H1 (cell line): ENCODE data around the gene MADD. TPM values are rescaled to one million over a fixed set of nuclear protein-coding genes. Genes with fewer than 3 reads are reported as not detected.

Experiments used
- CTCF ChIA-PET: fragments of 300-600 bp; sonication (Branson Sonifier 250); formaldehyde crosslinking; loops from one replicate; lab custom pipeline; 2021; ENCODE audit not compliant: partially characterized antibody; lab: Charles Lee
- POLR2A ChIA-PET: fragments of 300-600 bp; sonication (Branson Sonifier 250); formaldehyde crosslinking; loops from one replicate; lab custom pipeline; 2021; ENCODE audit warnings: inconsistent platforms; ENCODE audit not compliant: partially characterized antibody; lab: Charles Lee
- DNase-seq, 2 experiments: peaks; one replicate each; pipeline versions ENCODE4 v3.0.0 to v3.0.0-alpha.2; 2010 to 2022; ENCODE audit warnings: low spot score in 2 of 2, low read depth in 1 of 2, mixed read lengths in 1 of 2
- FAIRE-seq: peaks from 2 replicates; lab custom pipeline; 2011; peaks lifted over from hg19 to GRCh38; lab: Jason Lieb, UNC
- H2AFZ ChIP-seq: 2 replicates; pipeline ENCODE4 v1.8.1; 2012; ENCODE audit warnings: low read length, inconsistent platforms
- H2AK5ac ChIP-seq: 2 replicates; pipeline ENCODE4 v1.6.1; 2013; ENCODE audit warnings: low read depth, low read length
- H2BK120ac ChIP-seq: replicated peaks from 2 replicates; pipeline ENCODE3; 2013; ENCODE audit warnings: low read depth, low read length, inconsistent platforms
- H2BK12ac ChIP-seq: 2 replicates; pipeline ENCODE4 v1.6.1; 2013; ENCODE audit warnings: low read depth, low read length
- H2BK15ac ChIP-seq: 2 replicates; pipeline ENCODE4 v1.6.1; 2013; ENCODE audit warnings: low read length
- H2BK20ac ChIP-seq: 2 replicates; pipeline ENCODE4 v1.6.1; 2013; ENCODE audit warnings: low read length
- H2BK5ac ChIP-seq: 2 replicates; pipeline ENCODE4 v1.6.1; 2013; ENCODE audit warnings: low read depth, low read length
- H3K14ac ChIP-seq: 2 replicates; pipeline ENCODE4 v1.6.1; 2013; ENCODE audit warnings: inconsistent platforms; ENCODE audit not compliant: insufficient read length
- H3K18ac ChIP-seq: 2 replicates; pipeline ENCODE4 v1.6.1; 2013; ENCODE audit warnings: low read length; ENCODE audit errors: extremely low read depth
- H3K23ac ChIP-seq: 2 replicates; pipeline ENCODE4 v1.6.1; 2013; ENCODE audit warnings: inconsistent platforms; ENCODE audit not compliant: insufficient read length
- H3K23me2 ChIP-seq: 2 replicates; pipeline ENCODE4 v1.6.1; 2013; ENCODE audit warnings: low read depth, low read length
- H3K27ac ChIP-seq: 2 replicates; pipeline ENCODE4 v1.6.1; 2011; ENCODE audit warnings: low read depth, low read length, inconsistent platforms
- H3K27me3 ChIP-seq, 4 experiments: replicated peaks in 1 of 4; 1 replicate in 1 of 4; 2 replicates in 3 of 4; pipeline versions ENCODE4 v1.6.1 to v1.8.1; 2011 to 2013; ENCODE audit warnings: low read length in 3 of 4, mild to moderate bottlenecking in 3 of 4, inconsistent platforms in 2 of 4, mixed read lengths in 2 of 4, moderate library complexity in 1 of 4; ENCODE audit not compliant: control insufficient read depth in 3 of 4, insufficient read depth in 3 of 4; ENCODE audit errors: extremely low read depth in 1 of 4
- H3K36me3 ChIP-seq, 4 experiments: 2 replicates each; pipeline versions ENCODE4 v1.6.1 to v1.8.1; 2011 to 2013; ENCODE audit warnings: mild to moderate bottlenecking in 4 of 4, low read length in 3 of 4, moderate library complexity in 2 of 4, control low read depth in 1 of 4, inconsistent platforms in 1 of 4; ENCODE audit not compliant: insufficient read depth in 4 of 4, control insufficient read depth in 2 of 4
- H3K4ac ChIP-seq: replicated peaks from 2 replicates; pipeline ENCODE3; 2013; ENCODE audit warnings: low read length, low read depth, mixed read lengths, inconsistent platforms; ENCODE audit not compliant: insufficient read length
- H3K4me1 ChIP-seq, 4 experiments: replicated peaks in 1 of 4; 1 replicate in 1 of 4; 2 replicates in 3 of 4; pipeline versions ENCODE4 v1.6.1 to v1.8.1; 2011 to 2013; ENCODE audit warnings: low read length in 3 of 4, inconsistent platforms in 2 of 4, mixed read lengths in 1 of 4; ENCODE audit not compliant: insufficient read depth in 4 of 4, control insufficient read depth in 3 of 4
- H3K4me2 ChIP-seq, 2 experiments: 2 replicates each; pipeline versions ENCODE4 v1.6.1 to v1.8.1; 2011 to 2013; ENCODE audit warnings: low read depth in 2 of 2, low read length in 2 of 2, control low read depth in 1 of 2, inconsistent platforms in 1 of 2, mild to moderate bottlenecking in 1 of 2; ENCODE audit not compliant: insufficient read depth in 1 of 2
- H3K4me3 ChIP-seq, 4 experiments: fragments of 200-600, 300-600 bp in 1 of 4; sonication (generic), shearing (Covaris generic), sonication (Bioruptor Twin) in 1 of 4; 2 replicates each; pipeline versions ENCODE4 v1.5.1 to v1.8.1; 2011 to 2016; ENCODE audit warnings: low read length in 4 of 4, low read depth in 3 of 4, control low read depth in 2 of 4, inconsistent platforms in 2 of 4, mild to moderate bottlenecking in 2 of 4, mixed read lengths in 1 of 4, moderate library complexity in 1 of 4; ENCODE audit not compliant: insufficient read depth in 2 of 4; ENCODE audit errors: extremely low read depth in 1 of 4
- H3K56ac ChIP-seq: replicated peaks from 2 replicates; pipeline ENCODE3; 2013; ENCODE audit warnings: low read depth, mild to moderate bottlenecking, mixed read lengths, low read length, inconsistent platforms; ENCODE audit not compliant: insufficient read length
- H3K79me1 ChIP-seq: 2 replicates; pipeline ENCODE4 v1.6.1; 2013; ENCODE audit warnings: low read depth, low read length, control low read depth
- H3K79me2 ChIP-seq, 2 experiments: 2 replicates each; pipeline versions ENCODE4 v1.6.1 to v1.8.1; 2012 to 2013; ENCODE audit warnings: low read length in 2 of 2, mild to moderate bottlenecking in 2 of 2, inconsistent platforms in 1 of 2; ENCODE audit not compliant: insufficient read depth in 2 of 2, control insufficient read depth in 1 of 2
- H3K9ac ChIP-seq, 4 experiments: replicated peaks in 1 of 4; 1 replicate in 1 of 4; 2 replicates in 3 of 4; pipeline versions ENCODE4 v1.6.1 to v1.8.1; 2011 to 2013; ENCODE audit warnings: low read depth in 3 of 4, low read length in 3 of 4, control low read depth in 2 of 4, mild to moderate bottlenecking in 2 of 4, moderate library complexity in 2 of 4, inconsistent platforms in 1 of 4; ENCODE audit errors: extremely low read depth in 1 of 4
- H3K9me3 ChIP-seq, 2 experiments: 2 replicates each; pipeline versions ENCODE4 v1.6.1 to v1.8.1; 2012 to 2013; ENCODE audit warnings: mild to moderate bottlenecking in 2 of 2, moderate library complexity in 2 of 2, control low read depth in 1 of 2, inconsistent platforms in 1 of 2, low read depth in 1 of 2, low read length in 1 of 2, mixed read lengths in 1 of 2; ENCODE audit not compliant: insufficient read depth in 2 of 2
- H4K20me1 ChIP-seq, 2 experiments: replicated peaks in 1 of 2; 2 replicates each; pipeline versions ENCODE3 to v1.8.1; 2011 to 2013; ENCODE audit warnings: inconsistent platforms in 2 of 2, low read length in 2 of 2, mild to moderate bottlenecking in 1 of 2; ENCODE audit not compliant: insufficient read depth in 2 of 2, control insufficient read depth in 1 of 2
- H4K5ac ChIP-seq: 2 replicates; pipeline ENCODE4 v1.6.1; 2013; ENCODE audit warnings: low read length, low read depth, mixed read lengths, inconsistent platforms; ENCODE audit not compliant: insufficient read length
- H4K8ac ChIP-seq: 2 replicates; pipeline ENCODE4 v1.8.0; 2013; ENCODE audit warnings: mild to moderate bottlenecking, moderate library complexity, low read length, inconsistent platforms; ENCODE audit not compliant: insufficient read depth; ENCODE audit errors: extremely low read depth
- H4K91ac ChIP-seq: replicated peaks from 2 replicates; pipeline ENCODE3; 2013; ENCODE audit warnings: low read length, mixed read lengths, inconsistent platforms; ENCODE audit not compliant: insufficient read length
- CBX8 ChIP-seq: fragments of 300-800, 300-1000 bp; sonication (generic); IDR thresholded peaks from 2 replicates; pipeline ENCODE4 v1.7.1; 2016; ENCODE audit warnings: low read depth, low read length, borderline replicate concordance
- CHD1 ChIP-seq: IDR thresholded peaks from 2 replicates; pipeline ENCODE4 v1.6.1; 2012; ENCODE audit warnings: low read depth, low read length, improper control_type of control experiment
- CREB1 ChIP-seq: IDR thresholded peaks from 2 replicates; pipeline ENCODE4 v1.6.1; 2012; ENCODE audit warnings: inconsistent platforms
- NANOG ChIP-seq: IDR thresholded peaks from 2 replicates; pipeline ENCODE4 v1.6.1; 2011; ENCODE audit warnings: low read length, low read depth, mild to moderate bottlenecking, inconsistent platforms; ENCODE audit not compliant: insufficient read depth, poor library complexity, severe bottlenecking
- NRF1 ChIP-seq: IDR thresholded peaks from 2 replicates; pipeline ENCODE4 v1.6.1; 2011; ENCODE audit warnings: mild to moderate bottlenecking, low read depth, low read length, improper control_type of control experiment
- POU5F1 ChIP-seq: IDR thresholded peaks from 2 replicates; pipeline ENCODE4 v1.6.1; 2011; ENCODE audit warnings: low read depth, mild to moderate bottlenecking, low read length, moderate library complexity
- RBBP5 ChIP-seq: IDR thresholded peaks from 2 replicates; pipeline ENCODE4 v1.7.1; 2012; ENCODE audit warnings: low read depth, mild to moderate bottlenecking, inconsistent platforms, low read length, moderate library complexity, borderline replicate concordance
- SP1 ChIP-seq: IDR thresholded peaks from 2 replicates; pipeline ENCODE4 v1.6.1; 2011; ENCODE audit warnings: low read depth, low read length
- TAF1 ChIP-seq: IDR thresholded peaks from 2 replicates; pipeline ENCODE4 v1.6.1; 2011; ENCODE audit warnings: mild to moderate bottlenecking, low read depth, low read length
- WGBS, 2 experiments: shearing (Covaris generic) in 1 of 2; methylation state at CpG; one replicate each; pipeline versions ENCODE4 v1.1.6 to v1.1.7; 2013 to 2015; ENCODE audit warnings: low lambda C conversion rate in 2 of 2, mixed read lengths in 2 of 2, inconsistent platforms in 1 of 2, low coverage in 1 of 2, missing lambda C conversion rate in 1 of 2; ENCODE audit not compliant: insufficient replicate concordance in 2 of 2, insufficient coverage in 1 of 2, insufficient read length in 1 of 2; ENCODE audit errors: extremely low coverage in 1 of 2, missing lambda C conversion rate in 1 of 2; 5-methylcytosine and 5-hydroxymethylcytosine counted together
- polyA plus RNA-seq, 7 experiments: library from polyadenylated mRNA; depleted of rRNA in 3 of 7; stranded (reverse) in 5 of 7; unstranded in 2 of 7; fragments of >200 nt in 5 of 7; fragments of 200-250 nt in 2 of 7; gene quantifications; 1 replicate in 5 of 7; 2 replicates in 1 of 7; 4 replicates in 1 of 7; pipeline versions ENCODE4 v1.2.1 to v1.2.3, GENCODE V29; 2011 to 2013; ENCODE audit warnings: missing spikeins in 2 of 7, mixed read lengths in 2 of 7
- total RNA-seq: library from RNA; stranded (reverse); fragmentation: NEBNext Ultra II Directional; extraction: Animal tissue kit (Norgen Biotek cat#: 25700); gene quantifications from 2 replicates; pipeline ENCODE4 v1.2.1, GENCODE V29; 2021
- TF ChIP-seq, protein P1 (sequence below): IDR thresholded peaks from 2 replicates; pipeline ENCODE4 v1.6.1; 2011; ENCODE audit warnings: low read depth, mild to moderate bottlenecking, low read length; ENCODE audit not compliant: insufficient read depth
- TF ChIP-seq, protein P2 (sequence below): IDR thresholded peaks from 2 replicates; pipeline ENCODE4 v1.6.1; 2012; ENCODE audit warnings: inconsistent platforms

Gene MADD
- total and polyA plus RNA-seq, 2 of the 8 experiments (the other 6 are each of a cell fraction or from before 2014, with no cell fraction given), result 32.5 to 45.4 TPM

DNA sequence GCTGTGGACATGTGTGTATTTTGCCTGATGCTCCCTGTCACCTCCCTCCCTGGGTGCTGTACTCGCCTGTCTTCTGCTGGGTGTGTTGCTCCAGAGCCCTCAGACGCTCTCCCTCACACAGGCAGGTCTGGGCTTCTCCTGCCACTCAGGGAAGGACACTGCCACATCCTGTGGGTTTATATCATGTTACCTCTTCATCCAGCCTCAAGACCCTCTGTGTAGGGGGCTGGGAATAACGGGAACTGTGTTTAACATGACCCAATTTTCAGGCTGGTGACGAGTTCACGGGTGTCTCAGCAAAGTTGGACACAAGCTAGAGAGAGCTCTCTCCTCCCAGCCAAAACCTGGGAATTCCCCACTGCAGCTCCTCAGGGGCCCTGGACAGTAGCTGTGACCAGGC lies 58.0 kb downstream of the MADD start:
- Histone ChIP-seq H3K27ac (no peak overlapping the region), H3K14ac (no peak overlapping the region), H3K9me3 (no peaks in the 10 kb centered on the region), H3K23ac (no peak overlapping the region), H4K91ac (no peak overlapping the region), H3K4me2 (no peak overlapping the region), H3K4me1 (no peaks in the 10 kb centered on the region), H3K36me3 (peaks cover 0 to 18% (median 7%) of the 10 kb centered on the region in 4 experiments; a peak in 5 of 8 replicates), H2BK12ac (no peak overlapping the region), H3K18ac (no peak overlapping the region), H3K4me3 (no peak overlapping the region), H3K4ac (no peak overlapping the region), H4K5ac (no peak overlapping the region), H3K79me1 (no peaks in the 10 kb centered on the region; the same call in 1 of the 2 replicates), H3K23me2 (no peaks in the 10 kb centered on the region), H4K20me1 (peaks cover 0 to 2% of the 10 kb centered on the region in 2 experiments), H2AFZ (no peak overlapping the region), H2AK5ac (no peak overlapping the region), H2BK5ac (no peak overlapping the region), H3K9ac (no peak overlapping the region), H4K8ac (no peak overlapping the region; the same call in 1 of the 2 replicates), H2BK120ac (no peak overlapping the region), H2BK20ac (no peak overlapping the region), H3K79me2 (no peaks in the 10 kb centered on the region), H3K27me3 (no peaks in the 10 kb centered on the region), H2BK15ac (no peak overlapping the region), H3K56ac (no peak overlapping the region)
- no peak for FAIRE-seq
- POLR2A ChIA-PET, result no interaction called here
- CTCF ChIA-PET, result interaction anchor here (0.6 to 2.0 kb wide), 5 partner anchors 22 to 330 kb away, joined by 3 to 8 read pairs (median 3); no protein-coding TSS in a partner anchor
- no peak for DNase-seq
- WGBS, 2 experiments, result 92% methylated on average over 5 of the region's 5 CpGs; no CpG with 5 or more reads in 1 of the 2 experiments
- no peak for TF ChIP-seq POU5F1
- TF ChIP-seq NANOG, result no peak
- TF ChIP-seq CBX8, result no peak
- TF ChIP-seq TAF1, result no peak
- TF ChIP-seq, protein P1, sequence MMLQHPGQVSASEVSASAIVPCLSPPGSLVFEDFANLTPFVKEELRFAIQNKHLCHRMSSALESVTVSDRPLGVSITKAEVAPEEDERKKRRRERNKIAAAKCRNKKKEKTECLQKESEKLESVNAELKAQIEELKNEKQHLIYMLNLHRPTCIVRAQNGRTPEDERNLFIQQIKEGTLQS, result no peak
- no peak for TF ChIP-seq CREB1
- TF ChIP-seq NRF1, result no peak
- TF ChIP-seq, protein P2, sequence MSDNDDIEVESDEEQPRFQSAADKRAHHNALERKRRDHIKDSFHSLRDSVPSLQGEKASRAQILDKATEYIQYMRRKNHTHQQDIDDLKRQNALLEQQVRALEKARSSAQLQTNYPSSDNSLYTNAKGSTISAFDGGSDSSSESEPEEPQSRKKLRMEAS, result no peak
- TF ChIP-seq CHD1, result no peak
- TF ChIP-seq RBBP5, result no peak
- no peak for TF ChIP-seq SP1
